Measurements from ENCODE around the gene FAM186B. TPM values are rescaled to one million over a fixed set of nuclear protein-coding genes. Genes with fewer than 3 reads are reported as not detected.

FAM186B gene
- total RNA-seq, 1 donor from 2014 or later, result 0.26 TPM

DNA sequence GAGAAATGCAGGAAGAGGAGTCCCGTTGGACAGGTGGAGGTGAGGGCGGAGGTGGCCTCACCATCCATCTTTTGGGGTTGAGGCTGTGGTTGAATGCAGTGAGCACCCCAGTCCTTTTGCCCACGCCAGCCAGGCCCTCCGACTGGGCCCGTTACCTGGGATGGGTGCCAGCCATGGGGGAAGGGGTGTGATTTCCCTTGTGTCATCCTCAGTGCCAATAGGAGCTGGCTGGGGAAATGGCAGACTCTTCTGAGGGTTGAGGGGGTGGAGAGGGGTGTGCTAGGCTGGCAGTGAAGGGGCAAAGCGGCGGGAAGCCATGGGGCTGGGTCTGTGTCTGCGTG, 57.0 kb downstream of the FAM186B start:
- no peak for FAIRE-seq
- TF ChIP-seq, protein P1, sequence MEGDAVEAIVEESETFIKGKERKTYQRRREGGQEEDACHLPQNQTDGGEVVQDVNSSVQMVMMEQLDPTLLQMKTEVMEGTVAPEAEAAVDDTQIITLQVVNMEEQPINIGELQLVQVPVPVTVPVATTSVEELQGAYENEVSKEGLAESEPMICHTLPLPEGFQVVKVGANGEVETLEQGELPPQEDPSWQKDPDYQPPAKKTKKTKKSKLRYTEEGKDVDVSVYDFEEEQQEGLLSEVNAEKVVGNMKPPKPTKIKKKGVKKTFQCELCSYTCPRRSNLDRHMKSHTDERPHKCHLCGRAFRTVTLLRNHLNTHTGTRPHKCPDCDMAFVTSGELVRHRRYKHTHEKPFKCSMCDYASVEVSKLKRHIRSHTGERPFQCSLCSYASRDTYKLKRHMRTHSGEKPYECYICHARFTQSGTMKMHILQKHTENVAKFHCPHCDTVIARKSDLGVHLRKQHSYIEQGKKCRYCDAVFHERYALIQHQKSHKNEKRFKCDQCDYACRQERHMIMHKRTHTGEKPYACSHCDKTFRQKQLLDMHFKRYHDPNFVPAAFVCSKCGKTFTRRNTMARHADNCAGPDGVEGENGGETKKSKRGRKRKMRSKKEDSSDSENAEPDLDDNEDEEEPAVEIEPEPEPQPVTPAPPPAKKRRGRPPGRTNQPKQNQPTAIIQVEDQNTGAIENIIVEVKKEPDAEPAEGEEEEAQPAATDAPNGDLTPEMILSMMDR (IDR thresholded peaks at IDR 0.05; ENCODE audit: insufficient read depth, low read length, severe bottlenecking), result no peak
- no peak for DNase-seq (ENCODE audit: low read depth)
- Histone ChIP-seq H3K27me3 (ENCODE audit: control insufficient read depth, insufficient read depth, low read length) (peaks cover 11% of the 10 kb centered on the region), H3K4me3 (ENCODE audit: low read depth, low read length) (no peak overlapping the region), H3K36me3 (ENCODE audit: control insufficient read depth, insufficient read depth, low read length) (no peaks in the 10 kb centered on the region)

DNA sequence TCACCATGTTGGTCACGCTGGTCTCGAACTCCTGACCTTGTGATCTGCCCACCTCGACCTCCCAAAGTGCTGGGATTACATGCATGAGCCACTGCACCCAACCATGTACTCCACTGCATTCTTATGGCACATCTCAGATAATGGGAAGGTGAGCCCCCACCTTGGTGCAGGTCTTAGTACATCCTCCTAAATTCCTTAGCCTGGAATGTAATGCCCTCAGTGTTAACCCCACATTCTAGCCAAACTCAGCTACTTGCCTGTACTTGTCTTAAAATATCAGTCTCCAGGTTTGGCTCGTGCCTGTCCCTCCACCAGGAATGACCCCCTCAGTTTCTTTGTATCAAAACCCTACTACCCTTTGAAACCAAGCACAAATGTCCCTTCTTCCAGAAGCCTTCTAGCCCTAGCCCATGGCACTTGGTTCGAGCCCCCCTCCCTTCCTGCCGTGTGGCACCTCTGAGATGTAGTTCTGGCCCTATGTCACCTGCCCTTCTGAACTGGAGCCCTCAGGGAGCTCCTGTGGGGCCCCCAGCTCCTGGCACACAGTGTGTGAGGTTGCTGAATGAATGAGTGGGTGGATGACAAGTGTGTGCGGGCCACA, 58.2 kb downstream of the FAM186B start:
- TF ChIP-seq, protein P1 (IDR thresholded peaks at IDR 0.05; ENCODE audit: insufficient read depth, low read length, severe bottlenecking), result no peak
- peaks cover 13% of the 10 kb centered on the region for H3K27me3 ChIP-seq (ENCODE audit: control insufficient read depth, insufficient read depth, low read length)
- no peak overlapping the region for H3K4me3 ChIP-seq (ENCODE audit: low read depth, low read length)
- FAIRE-seq (no peak), DNase-seq (ENCODE audit: low read depth) (peak; percentile 44)
- no peaks in the 10 kb centered on the region for H3K36me3 ChIP-seq (ENCODE audit: control insufficient read depth, insufficient read depth, low read length)

DNA sequence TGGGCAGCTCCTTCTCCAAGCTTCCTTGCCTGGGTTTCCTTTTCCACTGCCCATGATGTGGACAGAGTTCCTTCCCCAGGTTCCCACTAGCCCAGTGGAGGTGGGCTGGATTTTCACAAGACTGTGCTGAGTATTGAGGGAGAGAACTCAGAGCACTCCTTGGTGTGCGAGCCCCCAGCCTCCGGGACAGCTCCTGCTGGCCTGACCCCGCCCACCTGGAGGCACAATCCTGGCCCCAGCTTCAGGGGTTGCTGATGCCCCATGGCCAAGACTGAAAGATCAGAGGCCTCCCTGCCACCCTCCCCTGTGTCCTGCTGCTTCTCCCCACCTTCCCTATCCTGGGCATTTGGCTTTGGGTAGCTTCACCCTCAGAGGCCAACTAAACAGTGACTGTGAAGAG, 59.0 kb downstream of the FAM186B start:
- TF ChIP-seq, protein P1 (IDR thresholded peaks at IDR 0.05; ENCODE audit: insufficient read depth, low read length, severe bottlenecking), result no peak
- no peak for FAIRE-seq
- no peaks in the 10 kb centered on the region for H3K36me3 ChIP-seq (ENCODE audit: control insufficient read depth, insufficient read depth, low read length)

DNA sequence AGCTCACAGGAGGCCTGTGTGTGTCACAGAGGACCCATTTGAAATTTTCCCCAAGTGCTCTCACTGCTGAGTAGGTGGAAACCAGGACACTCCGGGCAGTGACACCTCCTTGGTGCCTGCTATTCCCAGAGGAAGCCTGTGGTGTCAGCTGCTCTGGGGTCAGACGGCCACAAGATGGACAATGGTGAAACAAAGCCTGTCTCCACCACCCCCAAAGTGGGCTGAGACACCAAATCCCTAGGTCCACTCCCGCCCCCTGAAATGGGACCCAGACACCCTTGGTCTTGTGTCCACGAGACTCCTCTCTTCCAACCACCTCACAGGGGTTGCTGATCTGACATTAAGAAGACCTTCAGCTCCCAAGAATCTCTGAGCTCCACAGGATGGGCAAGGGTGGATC, 59.6 kb downstream of the FAM186B start:
- H3K4me3 ChIP-seq (ENCODE audit: low read depth, low read length), result no peak overlapping the region
- H3K27me3 ChIP-seq (ENCODE audit: control insufficient read depth, insufficient read depth, low read length), result peaks cover 13% of the 10 kb centered on the region
- FAIRE-seq, result no peak
- no peaks in the 10 kb centered on the region for H3K36me3 ChIP-seq (ENCODE audit: control insufficient read depth, insufficient read depth, low read length)
- TF ChIP-seq, protein P1 (IDR thresholded peaks at IDR 0.05; ENCODE audit: insufficient read depth, low read length, severe bottlenecking), result no peak
- DNase-seq (ENCODE audit: low read depth), result no peak

More for the DNA sequence above, 59.0 kb downstream of the FAM186B start:
- H3K4me3 ChIP-seq (ENCODE audit: low read depth, low read length), result no peak overlapping the region
- H3K27me3 ChIP-seq (ENCODE audit: control insufficient read depth, insufficient read depth, low read length), result peaks cover 13% of the 10 kb centered on the region
- no peak for DNase-seq (ENCODE audit: low read depth)

DNA sequence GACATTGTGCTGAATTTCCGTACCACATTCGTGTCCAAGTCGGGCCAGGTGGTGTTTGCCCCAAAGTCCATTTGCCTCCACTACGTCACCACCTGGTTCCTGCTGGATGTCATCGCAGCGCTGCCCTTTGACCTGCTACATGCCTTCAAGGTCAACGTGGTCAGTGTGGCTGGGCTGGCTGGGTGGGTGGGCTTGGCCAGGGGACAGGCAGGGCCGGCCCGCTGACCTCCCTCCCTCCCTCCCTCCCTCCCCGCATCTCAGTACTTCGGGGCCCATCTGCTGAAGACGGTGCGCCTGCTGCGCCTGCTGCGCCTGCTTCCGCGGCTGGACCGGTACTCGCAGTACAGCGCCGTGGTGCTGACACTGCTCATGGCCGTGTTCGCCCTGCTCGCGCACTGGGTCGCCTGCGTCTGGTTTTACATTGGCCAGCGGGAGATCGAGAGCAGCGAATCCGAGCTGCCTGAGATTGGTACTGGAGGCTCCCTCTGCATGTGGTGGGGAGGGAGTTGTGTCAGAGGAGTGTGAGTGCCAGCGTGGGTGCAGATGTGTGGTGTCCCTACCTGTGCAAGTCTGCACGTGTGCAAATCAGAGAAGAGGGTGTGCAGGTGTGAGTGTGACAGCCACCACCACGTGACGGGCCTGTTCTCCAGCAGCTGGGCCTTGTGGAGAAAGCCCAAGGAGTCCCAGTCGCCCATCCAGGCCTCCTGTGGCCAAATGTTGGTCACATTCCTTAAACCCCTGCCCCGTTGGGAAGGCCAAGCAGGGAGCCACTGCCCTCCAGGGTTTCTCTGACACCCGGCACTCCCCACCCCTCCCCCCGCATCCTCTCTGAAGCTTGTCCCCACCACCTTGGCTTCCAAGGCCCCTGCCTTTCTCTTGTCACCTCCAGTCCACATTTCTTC, 61.3 kb downstream of the FAM186B start:
- DNase-seq (ENCODE audit: low read depth) (no peak), FAIRE-seq (no peak)
- Histone ChIP-seq H3K36me3 (ENCODE audit: control insufficient read depth, insufficient read depth, low read length) (no peaks in the 10 kb centered on the region), H3K4me3 (ENCODE audit: low read depth, low read length) (no peak overlapping the region), H3K27me3 (ENCODE audit: control insufficient read depth, insufficient read depth, low read length) (peaks cover 18% of the 10 kb centered on the region)
- TF ChIP-seq, protein P1 (IDR thresholded peaks at IDR 0.05; ENCODE audit: insufficient read depth, low read length, severe bottlenecking), result no peak

Measured in bronchial epithelial cell (primary cell).